ENCODE results near the gene NECTIN2. TPM values are rescaled to one million over a fixed set of nuclear protein-coding genes. Genes with fewer than 3 reads are reported as not detected.

NECTIN2 gene
- total RNA-seq, 1 experiment from 2014 or later, result 96.3 TPM

- no peaks in the 10 kb centered on the region for H3K27me3 ChIP-seq (ENCODE audit: insufficient read depth, low read length)
- ChIA-PET RAD21 (ENCODE audit: low non-redundant PET in 1 of 2, low total read pairs in 2 of 2, uncharacterized antibody in 2 of 2, unreplicated experiment in 2 of 2) (no interaction called here), CTCF (interaction anchor here (0.9 to 1.2 kb wide), 5 partner anchors 35 to 239 kb away, joined by 3 to 8 read pairs (median 4); partner anchors contain the start of gene NECTIN2), POLR2A (interaction anchor here (1.0 to 1.9 kb wide), 4 partner anchors 12 to 81 kb away, joined by 3 to 5 read pairs (median 4); partner anchors contain the start of genes NECTIN2 and TOMM40)
- intact Hi-C loops (cut with micrococcal nuclease), result loop anchor here (2.0 kb wide), 1 partner anchor 35 kb away; no protein-coding TSS in a partner anchor
- TF ChIP-seq CEBPB (IDR thresholded peaks at IDR 0.05; ENCODE audit: low read depth), result no peak
- no peak for TF ChIP-seq REST (IDR thresholded peaks at IDR 0.05; ENCODE audit: low read depth)
- TF ChIP-seq SIN3A (IDR thresholded peaks at IDR 0.05; ENCODE audit: low read depth), result no peak
- TF ChIP-seq ATF3 (IDR thresholded peaks at IDR 0.05), result no peak
- H3K27ac ChIP-seq (ENCODE audit: low read depth, low read length), result peak overlapping the region; percentile 89
- no peaks in the 10 kb centered on the region; the same call in 1 of the 2 replicates for H3K79me2 ChIP-seq (ENCODE audit: insufficient read depth, low read length)
- H3K36me3 ChIP-seq (ENCODE audit: control insufficient read depth in 1 of 2, insufficient read depth in 2 of 2, low read length in 2 of 2), result peaks cover 7 to 9% of the 10 kb centered on the region in 2 experiments; a peak in 2 of 4 replicates
- H3K9me2 ChIP-seq (ENCODE audit: insufficient read depth), result no peaks in the 10 kb centered on the region
- peak overlapping the region; percentile 85 for H3K9ac ChIP-seq (ENCODE audit: low read length)
- no peak overlapping the region for H2AFZ ChIP-seq (ENCODE audit: low read depth, low read length, poor library complexity, severe bottlenecking)
- DNase-seq (ENCODE audit: low read depth, low spot score), result no peak
- H3K4me1 ChIP-seq (ENCODE audit: control insufficient read depth in 1 of 2, insufficient read depth in 2 of 2, low read length in 2 of 2), result peaks cover 34 to 45% of the 10 kb centered on the region in 2 experiments
- no TSS peak for BruUV-seq (replicated peaks)
- H3K4me3 ChIP-seq (replicated peaks in 1 of 2; ENCODE audit: low read depth in 1 of 2, low read length in 2 of 2), result peak overlapping the region; percentile 75 to 85
- no peaks in the 10 kb centered on the region for H4K20me1 ChIP-seq (ENCODE audit: insufficient read depth)
- H3K9me3 ChIP-seq (ENCODE audit: control insufficient read depth in 1 of 2, insufficient read depth in 1 of 2, low read depth in 1 of 2, low read length in 2 of 2), result no peaks in the 10 kb centered on the region
- ATAC-seq, result no peak
- peak overlapping the region; percentile 98 for H3K4me2 ChIP-seq (ENCODE audit: low read length)
Observed at GRCh38 chr19:44809577-44810233, 36.4 kb upstream of the NECTIN2 start.
